ENCODE data around the gene SNX1.

The SNX1 gene

DNA sequence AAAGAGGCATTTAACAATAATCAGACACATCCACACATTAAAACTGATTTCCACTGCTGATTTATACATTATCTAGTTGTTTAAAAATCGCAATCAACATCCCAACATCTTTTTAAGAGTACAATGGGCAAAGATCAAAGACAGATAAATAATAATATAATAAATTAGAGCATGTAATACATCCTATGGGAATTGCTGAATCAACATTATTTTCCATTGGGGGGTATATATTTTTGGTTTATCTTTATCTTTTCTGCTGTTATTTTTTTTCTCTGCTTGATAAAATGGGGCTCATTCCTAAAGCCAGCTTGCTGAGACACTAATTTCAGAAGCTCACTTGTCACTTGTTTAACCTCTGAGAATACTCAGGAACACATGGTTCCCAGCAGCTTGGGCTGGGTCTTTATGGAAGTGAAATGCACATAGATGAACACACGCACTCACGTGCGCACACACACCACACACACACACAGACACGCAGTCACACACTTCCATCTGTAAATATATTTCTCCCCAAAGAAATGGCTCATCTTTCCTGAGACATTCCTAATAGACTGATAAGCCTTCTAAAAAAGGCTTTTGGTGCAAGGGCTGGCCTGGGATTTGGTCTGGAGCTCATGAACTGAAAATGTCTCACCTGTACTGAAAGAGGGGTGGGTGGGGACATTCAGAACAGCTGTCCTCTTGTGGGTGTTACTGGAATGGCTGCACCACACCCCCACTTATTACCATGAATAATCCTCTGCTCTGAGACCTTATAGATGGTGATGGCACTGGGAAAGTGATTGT is 70.5 kb downstream of the SNX1 start:
- DNase-seq = no peak

- DNase-seq = no peak
Measured at GRCh38 chr15:64180235-64180824, 84.5 kb downstream of the SNX1 start.

- DNase-seq = no peak
Measured at GRCh38 chr15:64182859-64183370, 87.1 kb downstream of the SNX1 start.

GRCh38 chr15:64185146-64185911 is 89.5 kb downstream of the SNX1 start:
- DNase-seq = no peak

- no peak for DNase-seq
Measured at GRCh38 chr15:64187396-64188191, 91.8 kb downstream of the SNX1 start.
